ENCODE measurements around the gene DCAF12L2. TPM values are rescaled to one million over a fixed set of nuclear protein-coding genes. Genes with fewer than 3 reads are reported as not detected.
"Not testable (repeated sequence)": the region's sequence is repeated elsewhere in the genome, so short reads cannot be mapped to it uniquely, and the experiment has no call there.

Gene DCAF12L2
- total RNA-seq = not detected in 2 replicates
- 0.19 TPM for total RNA-seq (2013)
- polyA plus RNA-seq = not detected in 2 replicates
- polyA minus RNA-seq = not detected in 2 replicates

GRCh38 chrX:126165721-126166461, at the start of gene DCAF12L2:
Gene DCAF12L2 (minus strand): TSS chrX:126166289. CDS start chrX:126165924, 365 bp downstream.
- Histone ChIP-seq H3K27ac (ENCODE audit: low read length in 2 of 2) (no peak within 1 kb of the TSS), H4K20me1 (ENCODE audit: control insufficient read depth, insufficient read depth, low read length, poor library complexity, severe bottlenecking) (no peaks in the 10 kb centered on the region), H3K4me3 (ENCODE audit: control extremely low read depth in 1 of 5, extremely low read depth in 1 of 5, insufficient read depth in 1 of 5, low read depth in 2 of 5, low read length in 4 of 5) (no peak within 1 kb of the TSS), H2AFZ (ENCODE audit: insufficient read depth, low read depth, low read length, poor library complexity, severe bottlenecking) (no peak within 1 kb of the TSS), H3K9ac (ENCODE audit: low read length) (no peak within 1 kb of the TSS), H3K79me2 (ENCODE audit: control insufficient read depth, insufficient read depth, low read length) (no peaks in the 10 kb centered on the region), H3K27me3 (replicated peaks in 1 of 4; ENCODE audit: control extremely low read depth in 1 of 4, control insufficient read depth in 3 of 4, insufficient read depth in 4 of 4, low read length in 3 of 4) (no peaks in the 10 kb centered on the region), H3K36me3 (replicated peaks in 1 of 2; ENCODE audit: control extremely low read depth in 1 of 2, control insufficient read depth in 1 of 2, extremely low read depth in 1 of 2, insufficient read depth in 2 of 2, low read length in 1 of 2) (no peaks in the 10 kb centered on the region), H3K9me3 (ENCODE audit: control extremely low read depth in 1 of 3, control insufficient read depth in 2 of 3, insufficient read depth in 1 of 3, low read length in 2 of 3) (peaks cover 0 to 8% (median 0%) of the 10 kb centered on the region in 3 donors), H3K4me1 (ENCODE audit: control insufficient read depth in 2 of 2, insufficient read depth in 2 of 2, low read length in 2 of 2) (no peaks in the 10 kb centered on the region), H3K4me2 (replicated peaks; ENCODE audit: low read depth, low read length, poor library complexity, severe bottlenecking) (no peak within 1 kb of the TSS)
- Mint-ChIP-seq H3K4me1 (no peaks in the 10 kb centered on the region), H3K27me3 (no peaks in the 10 kb centered on the region), H3K27ac (no peak within 1 kb of the TSS), H3K9me3 (ENCODE audit: insufficient read depth) (no peaks in the 10 kb centered on the region), H3K4me3 (no peak within 1 kb of the TSS)
- 7% methylated on average over 65 of the region's 91 CpGs for WGBS (ENCODE audit: insufficient coverage)
- CTCF ChIA-PET = no interaction called here
- POLR2A ChIA-PET = no interaction called here
- intact Hi-C loops (cut with micrococcal nuclease) = no loop called here
- peak; percentile 1 for DNase-seq
- TF ChIP-seq CTCF (IDR thresholded peaks at IDR 0.05) (no peak), EZH2 (IDR thresholded peaks at IDR 0.05; ENCODE audit: borderline replicate concordance, insufficient read depth, low read depth, low read length, poor library complexity, severe bottlenecking) (no peak)
- no peak for ATAC-seq (ENCODE audit: low read depth)

GRCh38 chrX:126190888-126191287, 24.8 kb upstream of the DCAF12L2 start:
- ATAC-seq (ENCODE audit: low read depth); H3K9me3 ChIP-seq (ENCODE audit: control extremely low read depth in 1 of 3, control insufficient read depth in 2 of 3, insufficient read depth in 1 of 3, low read length in 2 of 3); H3K9me3 Mint-ChIP-seq (ENCODE audit: insufficient read depth); H3K4me1 Mint-ChIP-seq; H3K27me3 Mint-ChIP-seq; H3K79me2 ChIP-seq (ENCODE audit: control insufficient read depth, insufficient read depth, low read length); CTCF ChIA-PET; H3K4me2 ChIP-seq (replicated peaks; ENCODE audit: low read depth, low read length, poor library complexity, severe bottlenecking); H3K27ac ChIP-seq (ENCODE audit: low read length in 2 of 2); H4K20me1 ChIP-seq (ENCODE audit: control insufficient read depth, insufficient read depth, low read length, poor library complexity, severe bottlenecking); H3K4me3 Mint-ChIP-seq; DNase-seq; H3K27ac Mint-ChIP-seq; intact Hi-C loops (cut with micrococcal nuclease); H2AFZ ChIP-seq (ENCODE audit: insufficient read depth, low read depth, low read length, poor library complexity, severe bottlenecking); H3K4me1 ChIP-seq (ENCODE audit: control insufficient read depth in 2 of 2, insufficient read depth in 2 of 2, low read length in 2 of 2); H3K36me3 ChIP-seq (replicated peaks in 1 of 2; ENCODE audit: control extremely low read depth in 1 of 2, control insufficient read depth in 1 of 2, extremely low read depth in 1 of 2, insufficient read depth in 2 of 2, low read length in 1 of 2); H3K4me3 ChIP-seq (ENCODE audit: control extremely low read depth in 1 of 5, extremely low read depth in 1 of 5, insufficient read depth in 1 of 5, low read depth in 2 of 5, low read length in 4 of 5); POLR2A ChIA-PET; H3K27me3 ChIP-seq (replicated peaks in 1 of 4; ENCODE audit: control extremely low read depth in 1 of 4, control insufficient read depth in 3 of 4, insufficient read depth in 4 of 4, low read length in 3 of 4); H3K9ac ChIP-seq (ENCODE audit: low read length): not testable (repeated sequence)
- 96% methylated on average over 8 of the region's 21 CpGs for WGBS (ENCODE audit: insufficient coverage)
